Measurements from ENCODE around the gene NMNAT2. TPM values are rescaled to one million over a fixed set of nuclear protein-coding genes. Genes with fewer than 3 reads are reported as not detected.

Gene NMNAT2
- total and polyA plus RNA-seq, 4 experiments from 2014 or later: not detected

DNA sequence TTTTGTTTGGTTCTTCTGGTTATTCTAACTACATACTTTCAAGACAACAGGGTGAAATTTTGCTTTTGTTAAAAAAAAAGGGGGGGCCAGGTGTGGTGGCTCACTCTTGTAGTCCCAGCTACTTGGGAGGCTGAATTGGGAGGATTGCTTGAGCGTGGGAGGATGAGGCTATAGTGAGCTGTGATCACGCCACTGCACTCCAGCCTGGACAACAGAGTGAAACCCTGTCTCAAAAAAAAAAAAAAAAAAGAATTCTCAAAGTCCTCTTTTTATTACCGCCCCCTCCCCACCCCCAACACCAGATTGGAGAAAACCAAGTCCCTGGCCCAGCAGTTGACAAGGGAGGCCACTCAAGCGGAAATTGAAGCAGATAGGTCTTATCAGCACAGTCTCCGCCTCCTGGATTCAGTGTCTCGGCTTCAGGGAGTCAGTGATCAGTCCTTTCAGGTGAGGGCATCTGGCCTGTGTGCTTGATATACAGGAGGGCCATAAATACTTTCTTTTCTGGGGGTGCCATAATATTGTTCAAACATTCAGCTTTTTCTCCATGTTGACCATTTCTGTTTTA lies 181.9 kb downstream of the NMNAT2 start:
- Mint-ChIP-seq H3K9me3 (no peaks in the 10 kb centered on the region), H3K4me1 (no peaks in the 10 kb centered on the region), H3K27ac (no peak overlapping the region), H3K4me3 (no peak overlapping the region), H3K27me3 (peaks cover 0 to 5% of the 10 kb centered on the region in 2 donors), H3K36me3 (no peaks in the 10 kb centered on the region)
- H3K27me3 ChIP-seq (ENCODE audit: insufficient read depth, low read length): no peaks in the 10 kb centered on the region
- no peak overlapping the region for H3K27ac ChIP-seq (ENCODE audit: low read depth, low read length)
- POLR2A ChIA-PET (ENCODE audit: partially characterized antibody): no interaction called here
- no peaks in the 10 kb centered on the region for H3K36me3 ChIP-seq (ENCODE audit: insufficient read depth, low read length)
- no peaks in the 10 kb centered on the region for H3K9me3 ChIP-seq (ENCODE audit: control insufficient read depth in 1 of 2, low read length in 2 of 2)
- no peak for DNase-seq
- intact Hi-C loops (cut with micrococcal nuclease): no loop called here
- no peak overlapping the region for H3K4me3 ChIP-seq (ENCODE audit: low read length in 2 of 2)
- CTCF ChIA-PET (ENCODE audit: partially characterized antibody): no interaction called here
- H3K4me1 ChIP-seq (ENCODE audit: insufficient read depth, low read length): no peaks in the 10 kb centered on the region

DNA sequence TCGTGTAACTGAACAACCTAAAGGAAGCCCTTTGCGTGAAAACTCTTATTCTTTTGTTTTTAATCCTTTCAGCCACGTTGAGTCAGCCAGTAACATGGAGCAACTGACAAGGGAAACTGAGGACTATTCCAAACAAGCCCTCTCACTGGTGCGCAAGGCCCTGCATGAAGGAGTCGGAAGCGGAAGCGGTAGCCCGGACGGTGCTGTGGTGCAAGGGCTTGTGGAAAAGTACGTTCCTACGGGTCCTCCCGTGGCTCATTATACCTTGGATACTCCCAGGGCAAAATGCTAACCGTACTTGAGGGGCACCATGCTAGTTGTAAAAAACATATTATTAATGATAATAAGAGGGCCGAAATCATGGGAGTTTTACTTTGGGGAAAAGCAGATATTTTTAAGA lies 182.7 kb downstream of the NMNAT2 start:
- Mint-ChIP-seq H3K4me3 (no peak overlapping the region), H3K27me3 (peaks cover 0 to 3% of the 10 kb centered on the region in 2 donors), H3K36me3 (no peaks in the 10 kb centered on the region), H3K4me1 (no peaks in the 10 kb centered on the region), H3K27ac (no peak overlapping the region), H3K9me3 (no peaks in the 10 kb centered on the region)
- Histone ChIP-seq H3K4me3 (ENCODE audit: low read length in 2 of 2) (no peak overlapping the region), H3K4me1 (ENCODE audit: insufficient read depth, low read length) (no peaks in the 10 kb centered on the region), H3K27ac (ENCODE audit: low read depth, low read length) (no peak overlapping the region), H3K36me3 (ENCODE audit: insufficient read depth, low read length) (no peaks in the 10 kb centered on the region), H3K27me3 (ENCODE audit: insufficient read depth, low read length) (no peaks in the 10 kb centered on the region), H3K9me3 (ENCODE audit: control insufficient read depth in 1 of 2, low read length in 2 of 2) (no peaks in the 10 kb centered on the region)
- intact Hi-C loops (cut with micrococcal nuclease): no loop called here
- ChIA-PET CTCF (ENCODE audit: partially characterized antibody) (no interaction called here), POLR2A (ENCODE audit: partially characterized antibody) (no interaction called here)
- DNase-seq: no peak

DNA sequence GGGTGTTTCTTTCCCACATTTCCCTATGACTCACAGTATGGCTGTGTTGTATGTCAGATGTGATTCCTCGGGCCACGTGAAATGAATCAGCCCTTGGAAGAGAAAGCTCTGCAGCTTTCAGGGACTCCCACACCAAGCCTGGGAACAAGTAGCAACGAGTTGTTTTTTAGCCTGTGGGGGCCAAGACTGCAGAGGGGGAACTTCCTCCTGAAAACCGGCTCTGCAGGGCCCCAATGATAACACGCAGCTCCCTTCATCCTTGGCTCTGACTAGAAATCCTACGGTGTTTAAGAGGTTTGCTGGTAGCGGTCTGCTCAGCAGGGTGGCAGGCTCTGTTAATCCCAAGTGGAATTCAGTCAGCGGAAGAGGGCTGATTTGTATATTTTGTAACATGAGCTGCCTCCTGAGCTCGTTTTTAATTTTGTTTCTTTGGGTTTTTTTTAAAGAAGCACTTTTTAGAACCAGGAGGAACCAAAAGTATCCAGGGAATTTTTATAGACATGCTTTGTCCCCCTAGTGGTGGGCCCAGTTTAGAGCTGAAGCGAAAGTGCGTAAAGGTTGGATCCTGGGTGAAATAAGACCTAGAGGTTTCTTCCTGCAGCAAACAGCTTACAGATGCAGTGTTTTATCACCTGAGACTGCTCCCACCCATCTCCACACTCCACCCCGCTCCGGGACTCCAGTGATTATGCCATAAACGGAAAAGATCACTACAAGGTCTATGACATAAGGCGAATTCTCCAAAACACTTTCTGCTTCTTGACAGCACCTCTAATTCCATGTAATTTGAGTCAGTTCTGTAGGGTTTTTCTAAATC lies 183.3 kb downstream of the NMNAT2 start:
- DNase-seq: no peak
- Histone ChIP-seq H3K27me3 (ENCODE audit: insufficient read depth, low read length) (no peaks in the 10 kb centered on the region), H3K4me3 (ENCODE audit: low read length in 2 of 2) (no peak overlapping the region), H3K4me1 (ENCODE audit: insufficient read depth, low read length) (no peaks in the 10 kb centered on the region), H3K27ac (ENCODE audit: low read depth, low read length) (no peak overlapping the region), H3K36me3 (ENCODE audit: insufficient read depth, low read length) (no peaks in the 10 kb centered on the region), H3K9me3 (ENCODE audit: control insufficient read depth in 1 of 2, low read length in 2 of 2) (no peaks in the 10 kb centered on the region)
- ChIA-PET POLR2A (ENCODE audit: partially characterized antibody) (no interaction called here), CTCF (ENCODE audit: partially characterized antibody) (no interaction called here)
- Mint-ChIP-seq H3K9me3 (no peaks in the 10 kb centered on the region), H3K4me3 (no peak overlapping the region), H3K27ac (no peak overlapping the region), H3K36me3 (no peaks in the 10 kb centered on the region), H3K4me1 (no peaks in the 10 kb centered on the region), H3K27me3 (peaks cover 0 to 2% of the 10 kb centered on the region in 2 donors)
- intact Hi-C loops (cut with micrococcal nuclease): no loop called here

DNA sequence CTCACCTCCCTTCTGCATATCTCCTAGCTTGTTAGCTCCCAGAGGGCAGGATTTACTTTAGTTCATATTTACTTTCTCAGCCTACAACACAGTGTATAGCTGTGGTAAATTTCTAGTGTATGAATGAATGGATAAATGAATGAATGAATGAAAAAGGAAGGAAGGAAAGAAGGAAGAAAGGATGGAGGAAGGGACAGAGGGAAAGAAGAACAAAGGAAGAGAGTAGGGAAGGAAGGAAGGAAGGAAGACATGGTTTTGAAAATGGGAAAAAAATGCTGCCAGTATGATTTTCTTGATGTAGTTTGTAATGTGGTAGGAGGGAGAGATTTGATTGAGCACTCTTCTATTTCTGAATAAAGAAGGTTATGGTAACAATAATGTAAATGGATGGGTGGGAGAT lies 185.1 kb downstream of the NMNAT2 start:
- intact Hi-C loops (cut with micrococcal nuclease): no loop called here
- no peak overlapping the region for H3K27ac ChIP-seq (ENCODE audit: low read depth, low read length)
- no peak for DNase-seq
- Mint-ChIP-seq H3K4me1 (no peaks in the 10 kb centered on the region), H3K9me3 (no peaks in the 10 kb centered on the region), H3K36me3 (no peaks in the 10 kb centered on the region), H3K4me3 (no peak overlapping the region), H3K27ac (no peak overlapping the region), H3K27me3 (peaks cover 0 to 2% of the 10 kb centered on the region in 2 donors)
- ChIA-PET POLR2A (ENCODE audit: partially characterized antibody) (no interaction called here), CTCF (ENCODE audit: partially characterized antibody) (interaction anchor here (1.0 kb wide), 1 partner anchor 104 kb away, joined by 3 read pairs; no protein-coding TSS in a partner anchor)
- no peaks in the 10 kb centered on the region for H3K27me3 ChIP-seq (ENCODE audit: insufficient read depth, low read length)
- H3K9me3 ChIP-seq (ENCODE audit: control insufficient read depth in 1 of 2, low read length in 2 of 2): no peaks in the 10 kb centered on the region
- H3K4me1 ChIP-seq (ENCODE audit: insufficient read depth, low read length): no peaks in the 10 kb centered on the region
- no peaks in the 10 kb centered on the region for H3K36me3 ChIP-seq (ENCODE audit: insufficient read depth, low read length)
- no peak overlapping the region for H3K4me3 ChIP-seq (ENCODE audit: low read length in 2 of 2)

DNA sequence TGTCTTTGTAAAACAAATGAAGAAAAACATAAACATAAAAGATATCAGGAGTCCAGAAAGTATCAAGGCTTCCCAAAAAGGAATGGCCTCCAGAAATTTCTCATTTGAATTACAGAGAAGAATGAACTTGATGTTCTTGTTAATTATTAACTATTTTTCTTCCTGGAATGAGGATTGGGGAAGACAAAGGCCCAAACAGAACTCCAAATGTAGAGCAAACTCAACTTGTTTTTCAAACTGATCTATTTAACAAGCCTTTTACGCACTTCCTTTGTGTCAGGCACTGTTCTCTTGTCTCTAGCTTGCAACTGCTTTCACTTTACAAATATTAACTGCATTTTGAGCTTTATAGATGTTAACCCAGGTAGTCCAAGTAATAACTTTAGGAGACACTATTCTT lies 186.6 kb downstream of the NMNAT2 start:
- H3K9me3 ChIP-seq (ENCODE audit: control insufficient read depth in 1 of 2, low read length in 2 of 2): no peaks in the 10 kb centered on the region
- no peak overlapping the region for H3K4me3 Mint-ChIP-seq
- no peaks in the 10 kb centered on the region for H3K9me3 Mint-ChIP-seq
- H3K27me3 Mint-ChIP-seq: peaks cover 2 to 7% of the 10 kb centered on the region in 2 donors
- ChIA-PET POLR2A (ENCODE audit: partially characterized antibody) (no interaction called here), CTCF (ENCODE audit: partially characterized antibody) (no interaction called here)
- no peak overlapping the region for H3K27ac Mint-ChIP-seq
- no peaks in the 10 kb centered on the region for H3K4me1 ChIP-seq (ENCODE audit: insufficient read depth, low read length)
- DNase-seq: no peak
- H3K36me3 Mint-ChIP-seq: no peaks in the 10 kb centered on the region
- H3K27me3 ChIP-seq (ENCODE audit: insufficient read depth, low read length): no peaks in the 10 kb centered on the region
- no peaks in the 10 kb centered on the region for H3K4me1 Mint-ChIP-seq
- H3K27ac ChIP-seq (ENCODE audit: low read depth, low read length): no peak overlapping the region
- intact Hi-C loops (cut with micrococcal nuclease): no loop called here
- H3K36me3 ChIP-seq (ENCODE audit: insufficient read depth, low read length): no peaks in the 10 kb centered on the region
- H3K4me3 ChIP-seq (ENCODE audit: low read length in 2 of 2): no peak overlapping the region

- CTCF ChIA-PET (ENCODE audit: partially characterized antibody): interaction anchor here (0.7 kb wide), 1 partner anchor 12 kb away, joined by 3 read pairs; no protein-coding TSS in a partner anchor
Measured at GRCh38 chr1:183230413-183230812, 187.8 kb downstream of the NMNAT2 start.

GRCh38 chr1:183228347-183229220 lies 189.6 kb downstream of the NMNAT2 start:
- no peaks in the 10 kb centered on the region for H3K36me3 ChIP-seq (ENCODE audit: insufficient read depth, low read length)
- Mint-ChIP-seq H3K27me3 (peaks cover 5 to 8% of the 10 kb centered on the region in 2 donors), H3K36me3 (no peaks in the 10 kb centered on the region), H3K4me3 (no peak overlapping the region), H3K4me1 (no peaks in the 10 kb centered on the region), H3K9me3 (no peaks in the 10 kb centered on the region), H3K27ac (no peak overlapping the region)
- CTCF ChIA-PET (ENCODE audit: partially characterized antibody): interaction anchor here (0.7 to 1.0 kb wide), 2 partner anchors 266 to 1222 kb away, joined by 3 read pairs; no protein-coding TSS in a partner anchor
- H3K9me3 ChIP-seq (ENCODE audit: control insufficient read depth in 1 of 2, low read length in 2 of 2): no peaks in the 10 kb centered on the region
- H3K27me3 ChIP-seq (ENCODE audit: insufficient read depth, low read length): no peaks in the 10 kb centered on the region
- H3K4me1 ChIP-seq (ENCODE audit: insufficient read depth, low read length): no peaks in the 10 kb centered on the region
- POLR2A ChIA-PET (ENCODE audit: partially characterized antibody): no interaction called here
- DNase-seq: no peak
- H3K27ac ChIP-seq (ENCODE audit: low read depth, low read length): no peak overlapping the region
- no peak overlapping the region for H3K4me3 ChIP-seq (ENCODE audit: low read length in 2 of 2)
- intact Hi-C loops (cut with micrococcal nuclease): no loop called here

More at GRCh38 chr1:183230413-183230812, 187.8 kb downstream of the NMNAT2 start:
- no peak for DNase-seq
- no peak overlapping the region for H3K27ac Mint-ChIP-seq
- Histone ChIP-seq H3K4me1 (ENCODE audit: insufficient read depth, low read length) (no peaks in the 10 kb centered on the region), H3K27me3 (ENCODE audit: insufficient read depth, low read length) (no peaks in the 10 kb centered on the region), H3K36me3 (ENCODE audit: insufficient read depth, low read length) (no peaks in the 10 kb centered on the region), H3K4me3 (ENCODE audit: low read length in 2 of 2) (no peak overlapping the region), H3K9me3 (ENCODE audit: control insufficient read depth in 1 of 2, low read length in 2 of 2) (no peaks in the 10 kb centered on the region), H3K27ac (ENCODE audit: low read depth, low read length) (no peak overlapping the region)
- intact Hi-C loops (cut with micrococcal nuclease): no loop called here
- no peak overlapping the region for H3K4me3 Mint-ChIP-seq
- POLR2A ChIA-PET (ENCODE audit: partially characterized antibody): no interaction called here
- H3K27me3 Mint-ChIP-seq: peaks cover 3 to 7% of the 10 kb centered on the region in 2 donors
- H3K4me1 Mint-ChIP-seq: no peaks in the 10 kb centered on the region
- no peaks in the 10 kb centered on the region for H3K9me3 Mint-ChIP-seq
- no peaks in the 10 kb centered on the region for H3K36me3 Mint-ChIP-seq

All from CD4-positive, alpha-beta memory T cell (primary cell).